ENCODE results near the gene OVAAL. TPM values are rescaled to one million over a fixed set of nuclear protein-coding genes. Genes with fewer than 3 reads are reported as not detected.

Gene OVAAL
- total and polyA plus RNA-seq, 9 of the 15 experiments (the other 6 are each of a cell fraction or from before 2014, with no cell fraction given) = 0.04 to 0.18 (median 0.08) TPM; not detected in 4

DNA sequence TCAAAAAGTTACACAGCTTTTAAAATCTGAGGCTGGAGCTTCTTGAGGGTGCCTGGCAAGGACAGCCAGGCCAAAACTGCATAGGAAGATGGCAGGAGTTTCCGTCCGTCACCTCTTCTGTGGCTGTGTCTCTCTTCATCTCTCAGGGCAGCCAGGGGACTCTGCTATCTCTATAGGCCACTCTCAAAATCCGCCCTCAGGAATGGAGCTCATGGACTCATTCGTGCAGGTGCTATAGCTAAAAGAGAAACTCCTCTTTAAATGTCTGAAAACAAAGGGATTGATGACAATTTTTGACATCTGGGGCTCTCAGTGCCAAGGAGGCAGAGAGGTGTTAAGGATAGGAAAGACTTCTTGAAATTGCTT, 27.2 kb downstream of the OVAAL start (continued):
- TF ChIP-seq TBP (optimal IDR thresholded peaks at IDR 0.05; ENCODE audit: low read depth, low read length) (peak; percentile 16), RCOR1 (IDR thresholded peaks at IDR 0.05; ENCODE audit: borderline replicate concordance in 1 of 2, low read depth in 2 of 2, low read length in 2 of 2) (peak in 1 of 2 experiments; percentile 19; a peak in 2 of 4 replicates), CBFA2T2 (conservative IDR thresholded peaks at IDR 0.05) (peak; percentile 35; the same call in 1 of the 2 replicates), NR2C2 (CRISPR knock-in tag; IDR thresholded peaks at IDR 0.05) (no peak), NR2C2 (tag; IDR thresholded peaks at IDR 0.05) (peak; percentile 41; the same call in 1 of the 2 replicates), ZBTB1 (CRISPR knock-in tag; IDR thresholded peaks at IDR 0.05; ENCODE audit: borderline replicate concordance, low read depth) (no peak), TAF1 (IDR thresholded peaks at IDR 0.05; ENCODE audit: control insufficient read depth, extremely low read depth, insufficient read depth, low read length, severe bottlenecking) (peak; percentile 4), THAP7 (CRISPR knock-in tag; IDR thresholded peaks at IDR 0.05) (no peak), HMG20A (CRISPR knock-in tag; conservative IDR thresholded peaks at IDR 0.05) (no peak), TCF3 (CRISPR knock-in tag; IDR thresholded peaks at IDR 0.05) (peak; percentile 50; the same call in 1 of the 2 replicates), CREB5 (CRISPR knock-in tag; IDR thresholded peaks at IDR 0.05) (no peak), EWSR1 (IDR thresholded peaks at IDR 0.05; ENCODE audit: borderline replicate concordance, low read depth, partially characterized antibody) (no peak), ZNF592 (IDR thresholded peaks at IDR 0.05) (peak; percentile 65), ZEB2 (IDR thresholded peaks at IDR 0.05) (no peak), ELF1 (tag; IDR thresholded peaks at IDR 0.05) (0 out of 2 replicates have a peak, but pooled peaks have one; percentile 23), NR4A1 (CRISPR knock-in tag; IDR thresholded peaks at IDR 0.05) (no peak), NR4A1 (tag; IDR thresholded peaks at IDR 0.05) (peak; percentile 73; the same call in 1 of the 2 replicates)
- TF ChIP-seq, protein P1, sequence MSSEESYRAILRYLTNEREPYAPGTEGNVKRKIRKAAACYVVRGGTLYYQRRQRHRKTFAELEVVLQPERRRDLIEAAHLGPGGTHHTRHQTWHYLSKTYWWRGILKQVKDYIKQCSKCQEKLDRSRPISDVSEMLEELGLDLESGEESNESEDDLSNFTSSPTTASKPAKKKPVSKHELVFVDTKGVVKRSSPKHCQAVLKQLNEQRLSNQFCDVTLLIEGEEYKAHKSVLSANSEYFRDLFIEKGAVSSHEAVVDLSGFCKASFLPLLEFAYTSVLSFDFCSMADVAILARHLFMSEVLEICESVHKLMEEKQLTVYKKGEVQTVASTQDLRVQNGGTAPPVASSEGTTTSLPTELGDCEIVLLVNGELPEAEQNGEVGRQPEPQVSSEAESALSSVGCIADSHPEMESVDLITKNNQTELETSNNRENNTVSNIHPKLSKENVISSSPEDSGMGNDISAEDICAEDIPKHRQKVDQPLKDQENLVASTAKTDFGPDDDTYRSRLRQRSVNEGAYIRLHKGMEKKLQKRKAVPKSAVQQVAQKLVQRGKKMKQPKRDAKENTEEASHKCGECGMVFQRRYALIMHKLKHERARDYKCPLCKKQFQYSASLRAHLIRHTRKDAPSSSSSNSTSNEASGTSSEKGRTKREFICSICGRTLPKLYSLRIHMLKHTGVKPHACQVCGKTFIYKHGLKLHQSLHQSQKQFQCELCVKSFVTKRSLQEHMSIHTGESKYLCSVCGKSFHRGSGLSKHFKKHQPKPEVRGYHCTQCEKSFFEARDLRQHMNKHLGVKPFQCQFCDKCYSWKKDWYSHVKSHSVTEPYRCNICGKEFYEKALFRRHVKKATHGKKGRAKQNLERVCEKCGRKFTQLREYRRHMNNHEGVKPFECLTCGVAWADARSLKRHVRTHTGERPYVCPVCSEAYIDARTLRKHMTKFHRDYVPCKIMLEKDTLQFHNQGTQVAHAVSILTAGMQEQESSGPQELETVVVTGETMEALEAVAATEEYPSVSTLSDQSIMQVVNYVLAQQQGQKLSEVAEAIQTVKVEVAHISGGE (CRISPR knock-in tag; IDR thresholded peaks at IDR 0.05) = peak in 1 of 3 experiments; percentile 45; a peak in 1 of 6 replicates
